Measurements from ENCODE around the gene USP51.
A peak's percentile ranks its signal among the peaks of the same experiment; 100 is the strongest.
"Not testable (repeated sequence)": the region's sequence is repeated elsewhere in the genome, so short reads cannot be mapped to it uniquely, and the experiment has no call there.

The USP51 gene

DNA sequence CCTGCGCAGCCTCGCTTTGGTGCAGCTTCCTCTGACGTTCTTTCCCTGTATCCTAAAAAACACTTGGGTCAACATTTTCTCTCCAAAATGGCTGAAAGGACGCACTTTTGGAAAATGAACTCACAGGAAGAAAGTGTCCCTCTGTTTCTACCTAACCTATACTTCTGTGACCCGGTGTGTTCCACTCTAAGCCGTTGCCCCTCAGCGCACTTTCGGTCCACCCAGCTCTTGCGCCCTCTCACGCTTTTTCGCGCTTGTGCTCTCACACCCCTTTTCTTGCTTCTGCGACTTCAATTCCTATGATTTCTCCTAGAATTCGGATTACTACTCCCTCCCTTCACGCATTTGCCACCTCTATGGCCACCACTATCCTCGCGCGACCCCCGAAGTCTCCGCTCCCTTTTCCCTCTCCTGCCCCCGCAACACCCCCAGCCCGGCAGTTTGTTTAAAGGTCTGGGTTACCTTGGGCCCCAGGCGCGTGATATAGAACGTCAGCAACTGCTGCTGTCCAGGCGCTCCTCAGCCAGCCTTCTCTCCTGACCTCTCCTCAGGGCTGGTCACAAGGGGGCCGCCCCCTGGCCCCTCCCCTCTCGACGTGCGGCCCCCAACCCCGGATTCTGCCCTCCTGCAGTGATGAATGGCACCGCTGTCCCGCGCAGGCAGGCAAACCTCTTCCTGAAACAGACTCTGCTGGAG lies at the start of gene USP51:
USP51 (minus strand) TSS at position 535 of the 696 bp plus-strand sequence. CDS start 909 bp downstream, outside the sequence.
- peak; percentile 57 for DNase-seq

DNA sequence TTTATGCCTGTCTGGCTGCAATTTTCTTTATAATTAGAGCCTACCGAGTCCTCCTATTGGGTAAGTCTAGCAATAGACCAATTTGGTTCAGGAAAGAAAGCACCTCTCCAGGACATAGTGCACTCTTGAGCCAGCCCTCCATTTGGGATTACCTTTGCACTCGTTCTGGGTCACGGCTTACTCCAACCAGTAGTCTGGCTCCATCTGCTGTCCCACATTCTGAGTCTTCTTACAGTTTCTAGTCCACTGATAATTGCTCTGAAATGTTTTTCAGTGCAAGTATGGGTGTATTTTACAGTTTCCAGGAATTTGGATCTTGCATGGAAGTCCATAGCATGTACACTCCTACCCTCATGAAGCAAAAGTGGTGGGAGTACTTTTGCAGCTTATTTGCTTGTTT lies 34.8 kb upstream of the USP51 start:
- DNase-seq: no peak

DNA sequence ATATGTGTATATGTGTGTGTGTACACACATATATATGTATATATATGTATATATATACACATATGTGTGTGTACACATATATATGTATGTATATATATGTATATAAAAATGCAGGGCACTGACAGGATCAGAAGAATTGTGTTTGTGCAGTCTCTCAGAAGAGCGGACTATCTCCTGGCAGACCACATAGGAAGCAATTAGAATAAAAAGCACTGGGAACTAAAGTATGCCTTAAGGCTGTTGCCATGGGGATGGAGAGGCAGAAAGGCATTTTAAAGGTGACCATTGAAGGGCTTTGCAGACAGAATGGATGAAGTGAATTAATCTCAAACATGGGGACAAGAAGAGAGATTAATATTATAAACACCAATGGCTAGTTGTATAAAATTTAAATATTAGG lies 33.7 kb upstream of the USP51 start:
- DNase-seq: no peak

- peak; percentile 16 for DNase-seq
Measured at GRCh38 chrX:55522596-55523276, 33.1 kb upstream of the USP51 start.

- no peak for DNase-seq
Measured at GRCh38 chrX:55521687-55522086, 32.0 kb upstream of the USP51 start.

DNA sequence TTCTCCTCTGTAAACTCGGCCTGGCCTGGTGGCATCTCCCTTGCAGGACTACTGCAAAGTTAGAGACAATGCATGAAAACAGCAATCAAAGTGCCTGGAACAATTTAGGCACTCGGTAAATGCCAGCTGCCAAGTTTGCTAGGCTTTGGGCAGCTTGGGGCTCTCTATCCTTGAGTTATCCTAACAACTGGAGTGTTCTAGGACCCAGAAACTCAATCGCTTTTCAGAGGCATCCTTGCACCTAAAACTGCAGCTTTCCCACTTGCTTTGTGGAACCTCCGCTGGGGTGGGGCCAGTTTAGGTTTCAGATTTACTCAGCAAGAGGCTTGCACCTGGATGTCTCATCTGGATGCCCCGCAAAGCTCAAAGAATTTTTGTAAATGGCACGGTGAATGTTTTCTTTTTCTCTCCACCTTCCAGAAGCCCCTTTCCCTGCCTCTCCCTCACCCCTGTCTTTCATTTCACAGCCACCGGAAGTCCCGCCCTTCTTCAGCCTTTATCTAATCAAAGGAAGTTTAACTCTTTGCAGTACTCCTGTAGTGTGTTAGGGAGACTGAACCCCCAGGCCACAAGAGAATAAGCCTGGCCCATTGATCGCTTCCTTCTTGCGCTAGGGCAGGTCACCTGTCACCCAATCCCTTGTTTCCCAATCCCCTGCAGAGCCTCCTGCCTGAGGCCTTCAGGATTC lies 27.3 kb upstream of the USP51 start:
- not testable (repeated sequence) for DNase-seq

GRCh38 chrX:55513045-55513737 lies 23.5 kb upstream of the USP51 start:
- DNase-seq: not testable (repeated sequence)

- not testable (repeated sequence) for DNase-seq
Measured at GRCh38 chrX:55508410-55509152, 18.9 kb upstream of the USP51 start.

DNA sequence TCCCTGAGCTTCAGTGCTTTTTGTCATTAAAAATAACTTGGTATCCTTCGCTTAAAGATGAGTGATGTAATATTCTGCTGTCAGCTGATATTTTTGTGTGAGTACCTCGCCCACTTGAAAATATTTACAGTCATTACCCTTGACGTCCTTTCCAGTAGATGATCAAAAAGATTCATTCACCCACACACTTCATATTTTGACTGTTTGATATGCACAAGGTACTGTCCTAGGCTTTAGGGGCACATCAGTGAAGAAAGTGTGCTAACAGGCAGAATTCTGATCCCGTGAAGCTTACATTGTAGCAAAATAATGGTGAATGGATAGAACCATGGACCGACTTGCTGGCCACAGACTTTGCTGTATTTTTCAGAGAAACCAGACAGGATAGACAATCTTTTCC lies 18.1 kb upstream of the USP51 start:
- DNase-seq: not testable (repeated sequence)

GRCh38 chrX:55507010-55507409 lies 17.4 kb upstream of the USP51 start:
- DNase-seq: not testable (repeated sequence)

DNA sequence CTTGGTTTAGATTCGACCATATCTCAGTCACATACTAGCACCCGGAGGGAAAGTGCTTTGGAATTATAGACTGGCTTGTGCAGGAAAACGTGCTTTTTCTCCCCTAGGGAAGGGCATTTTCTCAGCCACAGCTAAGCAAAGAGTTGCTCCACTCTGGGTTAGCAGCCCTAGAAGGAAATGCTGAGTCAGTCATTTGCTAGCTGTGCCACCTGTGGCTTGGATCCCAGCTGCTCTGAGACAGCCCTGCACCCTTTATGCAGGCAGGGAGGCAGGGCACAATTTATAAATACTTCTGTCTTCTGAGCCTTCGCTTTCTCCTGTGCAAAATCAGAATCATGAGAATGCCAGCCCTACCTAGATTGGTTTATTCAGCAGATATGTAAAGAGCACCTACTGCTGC lies 1.3 kb upstream of the USP51 start:
- no peak for DNase-seq

GRCh38 chrX:55490121-55490520 lies 473 bp upstream of the USP51 start:
- no peak for DNase-seq

GRCh38 chrX:55488593-55489313 lies 895 bp downstream of the USP51 start:
- peak; percentile 82 for DNase-seq

DNA sequence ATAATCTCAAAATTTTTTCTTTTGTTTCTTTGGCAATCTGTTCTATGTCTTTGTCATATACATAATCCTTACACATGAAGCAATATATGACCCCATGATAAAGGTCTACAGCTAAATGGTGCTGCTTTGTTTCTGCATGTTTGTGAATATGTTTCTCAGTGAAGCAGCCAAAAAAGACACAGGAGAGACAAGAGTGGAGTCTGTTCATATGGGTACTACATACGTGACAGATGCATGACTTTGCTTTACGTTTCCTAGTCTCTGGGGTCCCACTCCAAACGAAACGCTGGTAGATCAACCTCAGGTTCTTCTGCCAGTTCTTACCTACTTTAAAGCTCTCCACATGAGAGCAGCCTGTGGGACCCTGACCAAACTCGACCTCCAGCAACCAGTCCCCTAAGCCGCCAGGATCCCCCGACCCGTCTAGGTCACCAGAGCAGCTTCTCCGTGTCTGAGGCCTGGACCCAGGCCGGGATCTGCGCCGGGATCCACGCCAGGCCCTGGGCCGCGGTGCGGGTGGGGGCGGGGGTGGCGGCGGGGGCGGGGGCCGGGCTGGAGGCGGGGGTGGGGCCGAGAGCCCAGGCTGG lies 1.5 kb downstream of the USP51 start:
- DNase-seq: no peak

- DNase-seq: no peak
Measured at GRCh38 chrX:55487143-55487542, 2.5 kb downstream of the USP51 start.

DNA sequence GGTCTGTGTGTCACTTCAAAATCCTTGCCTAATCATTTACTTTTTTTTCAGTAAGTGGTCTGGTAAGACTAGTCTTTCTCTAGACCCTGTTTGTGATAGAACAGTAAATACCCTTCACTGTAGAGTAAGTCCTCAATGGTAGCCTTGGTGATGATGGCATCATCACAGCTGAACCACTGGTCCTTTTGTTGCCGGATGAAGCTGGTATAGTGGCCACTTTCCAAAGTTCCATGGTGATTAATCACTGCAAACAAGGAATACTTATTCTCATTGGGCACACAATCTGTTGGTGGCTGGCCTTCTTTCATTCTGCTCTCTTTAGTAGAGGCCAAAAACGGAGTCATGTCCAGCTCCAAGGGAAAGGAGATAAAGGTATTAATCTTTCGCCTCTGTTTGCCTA lies 2.9 kb downstream of the USP51 start:
- no peak for DNase-seq

DNA sequence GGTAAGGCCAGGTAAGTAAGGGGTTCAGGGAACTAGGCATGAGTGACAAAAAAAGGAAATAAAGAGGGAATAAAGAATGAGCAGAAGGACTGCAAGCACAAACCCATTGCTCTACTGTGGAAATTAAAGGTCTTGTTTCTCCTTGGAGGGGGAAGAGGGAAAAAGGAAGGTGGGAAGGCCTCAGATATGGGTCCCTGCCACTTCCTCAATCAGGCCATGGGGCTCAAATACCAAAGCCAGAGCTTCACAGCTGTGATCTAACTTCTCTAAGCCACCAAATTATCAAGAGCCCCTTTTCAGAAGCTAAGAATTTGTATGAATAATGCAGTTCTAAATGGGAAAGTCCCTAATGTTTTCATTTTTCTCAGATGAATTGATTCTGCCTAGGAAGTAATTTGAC lies 4.7 kb downstream of the USP51 start:
- DNase-seq: no peak

DNA sequence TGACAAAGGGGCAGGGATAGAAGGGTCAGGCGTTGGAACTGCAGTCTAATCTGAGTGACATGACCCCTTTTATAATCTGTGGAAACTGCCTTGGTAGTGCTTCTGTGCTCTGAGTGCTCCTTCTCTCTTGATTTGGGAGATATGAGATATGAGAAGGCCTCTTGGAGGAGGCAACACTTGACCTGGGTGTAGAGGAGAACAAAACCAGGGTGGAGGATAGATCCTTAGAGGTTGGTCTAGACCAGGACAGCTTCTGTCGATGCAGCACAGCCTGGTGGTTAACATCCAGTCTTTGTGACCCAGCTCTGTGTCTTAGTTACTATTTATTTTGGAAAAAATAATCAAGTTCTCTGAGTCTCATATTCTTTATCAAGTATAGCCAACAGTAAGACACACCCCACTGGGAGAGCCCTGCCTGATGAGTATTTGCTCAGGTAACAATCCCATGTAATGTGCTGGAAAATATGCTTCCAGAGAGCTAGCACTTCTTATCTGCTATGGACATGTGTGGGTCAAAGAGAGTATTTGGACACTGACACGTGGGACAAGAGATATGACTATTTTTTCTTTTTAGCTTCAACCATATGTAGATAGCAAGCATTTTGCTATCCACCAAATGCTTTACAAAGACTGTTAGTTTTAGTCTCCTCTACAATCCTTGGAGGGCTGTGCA lies 9.1 kb downstream of the USP51 start:
- DNase-seq: no peak

- DNase-seq: not testable (repeated sequence)
Measured at GRCh38 chrX:55479956-55480355, 9.7 kb downstream of the USP51 start.

- not testable (repeated sequence) for DNase-seq
Measured at GRCh38 chrX:55465791-55466190, 23.9 kb downstream of the USP51 start.

- not testable (repeated sequence) for DNase-seq
Measured at GRCh38 chrX:55465108-55465507, 24.5 kb downstream of the USP51 start.
